Fibroblast of lung (primary cell): ENCODE measurements around the gene COL1A1. TPM values are rescaled to one million over a fixed set of nuclear protein-coding genes. Genes with fewer than 3 reads are reported as not detected.

Source experiments
- DNase-seq, 2 donors: peaks; one replicate each; pipeline versions ENCODE4 v3.0.0 to v3.0.0-alpha.2; 2010; ENCODE audit warnings: low read depth in 2 of 2
- H2AFZ ChIP-seq: 2 replicates; pipeline ENCODE4 v1.5.1; 2012; ENCODE audit warnings: low read length, control low read depth, inconsistent platforms
- H3K27ac ChIP-seq: 2 replicates; pipeline ENCODE4 v1.5.1; 2011; ENCODE audit warnings: low read length, control low read depth; ENCODE audit not compliant: insufficient read depth
- H3K27me3 ChIP-seq: 2 replicates; pipeline ENCODE4 v1.5.1; 2011; ENCODE audit warnings: mild to moderate bottlenecking, low read length; ENCODE audit not compliant: control insufficient read depth, insufficient read depth
- H3K36me3 ChIP-seq: 2 replicates; pipeline ENCODE4 v1.5.1; 2011; ENCODE audit warnings: low read length; ENCODE audit not compliant: control insufficient read depth, insufficient read depth
- H3K4me1 ChIP-seq: 2 replicates; pipeline ENCODE4 v1.5.1; 2011; ENCODE audit warnings: low read length; ENCODE audit not compliant: control insufficient read depth, insufficient read depth; ENCODE audit errors: extremely low read depth
- H3K4me2 ChIP-seq: 2 replicates; pipeline ENCODE4 v1.5.1; 2011; ENCODE audit warnings: low read length, control low read depth; ENCODE audit not compliant: insufficient read depth; ENCODE audit errors: extremely low read depth
- H3K4me3 ChIP-seq, 4 experiments: fragments of 200-600 bp in 1 of 4; sonication (generic) in 1 of 4; replicated peaks in 1 of 4; 2 replicates each; pipeline ENCODE4 v1.5.1; 2011 to 2016; ENCODE audit warnings: low read length in 4 of 4, low read depth in 3 of 4, mild to moderate bottlenecking in 3 of 4, control low read depth in 2 of 4, inconsistent platforms in 1 of 4, mixed read lengths in 1 of 4; ENCODE audit not compliant: insufficient read depth in 1 of 4; ENCODE audit errors: control extremely low read depth in 1 of 4
- H3K79me2 ChIP-seq: 2 replicates; pipeline ENCODE4 v1.5.1; 2012; ENCODE audit warnings: mild to moderate bottlenecking, low read length, inconsistent platforms; ENCODE audit not compliant: control insufficient read depth, insufficient read depth
- H3K9ac ChIP-seq: 2 replicates; pipeline ENCODE4 v1.5.1; 2011; ENCODE audit warnings: mild to moderate bottlenecking, low read length, control low read depth; ENCODE audit not compliant: insufficient read depth
- H3K9me3 ChIP-seq: 2 replicates; pipeline ENCODE4 v1.5.1; 2012; ENCODE audit warnings: low read depth, low read length; ENCODE audit not compliant: control insufficient read depth, insufficient read depth
- H4K20me1 ChIP-seq: 2 replicates; pipeline ENCODE4 v1.5.1; 2011; ENCODE audit warnings: low read length; ENCODE audit not compliant: control insufficient read depth, insufficient read depth; ENCODE audit errors: extremely low read depth
- CTCF ChIP-seq, 2 donors: IDR thresholded peaks in 1 of 2; conservative IDR thresholded peaks in 1 of 2; 1 replicate in 1 of 2; 2 replicates in 1 of 2; pipeline ENCODE4 v1.5.1; 2011 to 2012; ENCODE audit warnings: low read length in 2 of 2, control low read depth in 1 of 2, inconsistent platforms in 1 of 2, low read depth in 1 of 2, mild to moderate bottlenecking in 1 of 2
- EZH2 ChIP-seq: IDR thresholded peaks from 2 replicates; pipeline ENCODE4 v1.5.1; 2012; ENCODE audit warnings: low read length, control low read depth, mild to moderate bottlenecking; ENCODE audit errors: missing control alignments
- polyA plus RNA-seq, 2 donors: library from polyadenylated mRNA; depleted of rRNA in 1 of 2; stranded (reverse) in 1 of 2; unstranded in 1 of 2; fragments of >200 nt; gene quantifications; 2 replicates each; pipeline ENCODE4 v1.2.1, GENCODE V29; 2011 to 2012; ENCODE audit warnings: missing spikeins in 1 of 2
- total RNA-seq: library from RNA; depleted of rRNA; stranded (reverse); fragments of >200 nt; gene quantifications from 2 replicates; pipeline ENCODE4 v1.2.1, GENCODE V29; 2014

The COL1A1 gene
- total and polyA plus RNA-seq, 2 donors (not counting 1 experiment from before 2014, with no cell fraction given): 541 to 584 TPM

GRCh38 chr17:50206604-50207293, 5.3 kb upstream of the COL1A1 start:
- Histone ChIP-seq H3K9me3 (no peaks in the 10 kb centered on the region), H3K4me1 (peaks cover 67% of the 10 kb centered on the region), H3K36me3 (no peaks in the 10 kb centered on the region), H3K4me2 (peak overlapping the region; percentile 69), H2AFZ (no peak overlapping the region), H3K27me3 (no peaks in the 10 kb centered on the region), H3K79me2 (peaks cover under 1% of the 10 kb centered on the region), H3K27ac (peak overlapping the region; percentile 62), H3K9ac (peak overlapping the region; percentile 32), H4K20me1 (no peaks in the 10 kb centered on the region), H3K4me3 (peak overlapping the region in 2 of 4 experiments; percentile 33 to 46)
- TF ChIP-seq EZH2 (no peak), CTCF (conservative IDR thresholded peaks at IDR 0.05 in 1 of 2, IDR thresholded peaks at IDR 0.05 in 1 of 2; ENCODE audit: low read depth in 1 of 2, low read length in 2 of 2) (no peak)
- DNase-seq: peak; percentile 52 to 73

GRCh38 chr17:50205963-50206505, 4.6 kb upstream of the COL1A1 start:
- no peak for TF ChIP-seq CTCF (conservative IDR thresholded peaks at IDR 0.05 in 1 of 2, IDR thresholded peaks at IDR 0.05 in 1 of 2; ENCODE audit: low read depth in 1 of 2, low read length in 2 of 2)
- DNase-seq: no peak
- Histone ChIP-seq H3K4me3 (peak overlapping the region in 1 of 4 experiments; percentile 30), H3K4me2 (no peak overlapping the region), H4K20me1 (no peaks in the 10 kb centered on the region), H3K36me3 (no peaks in the 10 kb centered on the region), H3K27me3 (no peaks in the 10 kb centered on the region), H3K79me2 (peaks cover 6% of the 10 kb centered on the region), H3K4me1 (peaks cover 61% of the 10 kb centered on the region), H3K27ac (peak overlapping the region; percentile 50), H3K9me3 (no peaks in the 10 kb centered on the region), H2AFZ (no peak overlapping the region), H3K9ac (no peak overlapping the region)

- H3K9ac ChIP-seq: no peak overlapping the region
- peak overlapping the region; percentile 76 for H3K4me2 ChIP-seq
- H3K4me1 ChIP-seq: peaks cover 56% of the 10 kb centered on the region
- H4K20me1 ChIP-seq: no peaks in the 10 kb centered on the region
- no peaks in the 10 kb centered on the region for H3K36me3 ChIP-seq
- H2AFZ ChIP-seq: no peak overlapping the region
- no peak for TF ChIP-seq EZH2
- no peak for TF ChIP-seq CTCF (conservative IDR thresholded peaks at IDR 0.05 in 1 of 2, IDR thresholded peaks at IDR 0.05 in 1 of 2; ENCODE audit: low read depth in 1 of 2, low read length in 2 of 2)
- no peaks in the 10 kb centered on the region for H3K9me3 ChIP-seq
- H3K4me3 ChIP-seq: peak overlapping the region in 1 of 4 experiments; percentile 31
- peak in 1 of 2 donors; percentile 63 for DNase-seq
- no peaks in the 10 kb centered on the region for H3K27me3 ChIP-seq
- peak overlapping the region; percentile 50 for H3K27ac ChIP-seq
- H3K79me2 ChIP-seq: peaks cover 12% of the 10 kb centered on the region
Observed at GRCh38 chr17:50205111-50205962, 3.9 kb upstream of the COL1A1 start.
